Lower leg skin (tissue), 3 donors: ENCODE data around the gene CSF3R.

Source experiments
- CTCF ChIP-seq, 3 donors: fragments of 450-650 bp; IDR thresholded peaks; one replicate each; pipeline ENCODE4 v1.5.1; 2016; ENCODE audit warnings: antibody characterized with exemption in 3 of 3, mild to moderate bottlenecking in 3 of 3, moderate library complexity in 2 of 3
- POLR2A ChIP-seq, 2 donors: fragments of 450-650 bp; IDR thresholded peaks; one replicate each; pipeline ENCODE4 v1.6.1; 2016 to 2017; ENCODE audit warnings: antibody characterized with exemption in 2 of 2, mild to moderate bottlenecking in 1 of 2, moderate library complexity in 1 of 2

- TF ChIP-seq POLR2A (IDR thresholded peaks at IDR 0.05) (no peak), CTCF (IDR thresholded peaks at IDR 0.05) (no peak)
Observed at GRCh38 chr1:36487906-36488305, 5.2 kb upstream of the CSF3R start.
